ENCODE measurements around the gene D2HGDH.

DNA sequence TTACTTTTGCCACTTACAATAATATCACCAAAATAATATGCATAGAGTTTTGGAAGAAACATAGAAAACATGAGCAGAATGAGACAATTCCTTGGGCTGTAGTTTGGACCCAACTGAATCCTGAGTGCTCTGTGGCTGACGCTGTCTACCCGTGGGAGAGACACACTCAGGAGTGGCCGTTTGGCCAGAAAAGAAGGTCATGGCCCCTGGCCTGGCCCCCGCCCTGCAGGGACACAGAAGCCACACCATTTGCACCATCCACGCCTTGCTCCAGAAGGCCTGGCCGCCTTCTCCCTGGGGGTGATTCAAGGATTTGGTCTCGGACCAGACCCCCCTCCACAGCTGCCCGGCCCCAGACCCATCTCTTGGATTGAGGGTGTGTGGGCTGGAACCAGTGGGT lies 6.4 kb upstream of the D2HGDH start:
- TF ChIP-seq ELF4 (IDR thresholded peaks at IDR 0.05): no peak
- TF ChIP-seq L3MBTL2 (conservative IDR thresholded peaks at IDR 0.05): no peak
- TF ChIP-seq SUZ12 (IDR thresholded peaks at IDR 0.05): no peak
- no peak for TF ChIP-seq BHLHE40 (IDR thresholded peaks at IDR 0.05; ENCODE audit: borderline replicate concordance)
- TF ChIP-seq PKNOX1 (IDR thresholded peaks at IDR 0.05): no peak
- TF ChIP-seq SP1 (IDR thresholded peaks at IDR 0.05): no peak
- no peak for TF ChIP-seq FOXA1 (IDR thresholded peaks at IDR 0.05)
- TF ChIP-seq FOXM1 (IDR thresholded peaks at IDR 0.05; ENCODE audit: borderline replicate concordance): no peak
- no peak for TF ChIP-seq NFRKB (IDR thresholded peaks at IDR 0.05)
- no peak for TF ChIP-seq ARNT (IDR thresholded peaks at IDR 0.05)
